HL-60/S4 (cell line): ENCODE measurements around the gene OR10A6.

ENCODE experiments used
- in situ Hi-C: fragments of 300-500 bp; cut with MboI; formaldehyde crosslinking; loops from 2 replicates; pipeline ENCODE4 v1.14.3; 2022; ENCODE audit warnings: low sequenced_read_pairs

OR10A6 gene

GRCh38 chr11:7910286-7910788, 20.7 kb downstream of the OR10A6 start:
- in situ Hi-C loops = no loop called here

- in situ Hi-C loops = no loop called here
Measured at GRCh38 chr11:7909585-7910285, 21.3 kb downstream of the OR10A6 start.

- in situ Hi-C loops = no loop called here
Measured at GRCh38 chr11:7907121-7907520, 23.9 kb downstream of the OR10A6 start.

- in situ Hi-C loops = no loop called here
Measured at GRCh38 chr11:7906481-7906880, 24.6 kb downstream of the OR10A6 start.

GRCh38 chr11:7905961-7906429, 25.1 kb downstream of the OR10A6 start:
- in situ Hi-C loops = no loop called here

- in situ Hi-C loops = no loop called here
Measured at GRCh38 chr11:7905549-7905948, 25.5 kb downstream of the OR10A6 start.

- in situ Hi-C loops = no loop called here
Measured at GRCh38 chr11:7904917-7905316, 26.2 kb downstream of the OR10A6 start.

- in situ Hi-C loops = no loop called here
Measured at GRCh38 chr11:7903940-7904339, 27.1 kb downstream of the OR10A6 start.

- in situ Hi-C loops = no loop called here
Measured at GRCh38 chr11:7901319-7901854, 29.7 kb downstream of the OR10A6 start.

- in situ Hi-C loops = no loop called here
Measured at GRCh38 chr11:7900686-7901085, 30.4 kb downstream of the OR10A6 start.

- in situ Hi-C loops = no loop called here
Measured at GRCh38 chr11:7899418-7899817, 31.6 kb downstream of the OR10A6 start.

GRCh38 chr11:7898666-7899283, 32.3 kb downstream of the OR10A6 start:
- in situ Hi-C loops = no loop called here

- in situ Hi-C loops = no loop called here
Measured at GRCh38 chr11:7896009-7896785, 34.9 kb downstream of the OR10A6 start.

GRCh38 chr11:7894251-7894650, 36.8 kb downstream of the OR10A6 start:
- in situ Hi-C loops = no loop called here

GRCh38 chr11:7893796-7894195, 37.3 kb downstream of the OR10A6 start:
- in situ Hi-C loops = no loop called here

GRCh38 chr11:7892840-7893254, 38.2 kb downstream of the OR10A6 start:
- in situ Hi-C loops = no loop called here

- in situ Hi-C loops = no loop called here
Measured at GRCh38 chr11:7892059-7892699, 38.9 kb downstream of the OR10A6 start.

GRCh38 chr11:7890417-7891172, 40.5 kb downstream of the OR10A6 start:
- in situ Hi-C loops = no loop called here

GRCh38 chr11:7889985-7890384, 41.1 kb downstream of the OR10A6 start:
- in situ Hi-C loops = no loop called here

GRCh38 chr11:7882860-7883259, 48.2 kb downstream of the OR10A6 start:
- in situ Hi-C loops = no loop called here
